Tibial artery (tissue), 4 donors: ENCODE measurements around the gene IMP3.

ENCODE experiments used
- DNase-seq, 2 donors: peaks; one replicate each; pipeline ENCODE4 v3.0.0-alpha.2; 2019
- H3K27ac ChIP-seq, 2 donors: fragments of 200-600 bp; sonication (generic) in 1 of 2; 1 replicate in 1 of 2; 2 replicates in 1 of 2; pipeline ENCODE4 v1.5.1; 2018 to 2019; ENCODE audit warnings: mild to moderate bottlenecking in 1 of 2
- H3K27me3 ChIP-seq, 2 donors: fragments of 200-600 bp; sonication (generic) in 1 of 2; one replicate each; pipeline versions ENCODE4 v1.5.1 to v1.6.0; 2016 to 2019
- H3K36me3 ChIP-seq, 3 donors: fragments of 200-600 bp; sonication (generic) in 2 of 3; one replicate each; pipeline ENCODE4 v1.5.1; 2016 to 2019; ENCODE audit warnings: mild to moderate bottlenecking in 2 of 3
- H3K4me1 ChIP-seq, 4 donors: fragments of 200-600 bp; sonication (generic) in 2 of 4; 1 replicate in 3 of 4; 2 replicates in 1 of 4; pipeline ENCODE4 v1.5.1; 2016 to 2019
- H3K4me3 ChIP-seq, 2 donors: fragments of 200-600 bp; sonication (generic) in 1 of 2; 1 replicate in 1 of 2; 2 replicates in 1 of 2; pipeline ENCODE4 v1.5.1; 2018 to 2019; ENCODE audit warnings: mild to moderate bottlenecking in 2 of 2
- H3K9me3 ChIP-seq, 3 donors: fragments of 200-600 bp; sonication (generic) in 1 of 3; one replicate each; pipeline ENCODE4 v1.5.1; 2016 to 2019
- intact Hi-C: fragments of 100-400 bp; cut with DNase I; formaldehyde crosslinking; loops from one replicate; pipeline ENCODE4 v1.15.0; 2023; ENCODE audit warnings: low total_unique reads
- TF ChIP-seq, protein P1 (sequence below), 2 experiments: fragments of 200-600 bp in 1 of 2; fragments of 450-650 bp in 1 of 2; IDR thresholded peaks; one replicate each; pipeline ENCODE4 v1.5.1; 2017 to 2019; ENCODE audit warnings: antibody characterized with exemption in 2 of 2, mild to moderate bottlenecking in 1 of 2, moderate library complexity in 1 of 2

IMP3 gene

DNA sequence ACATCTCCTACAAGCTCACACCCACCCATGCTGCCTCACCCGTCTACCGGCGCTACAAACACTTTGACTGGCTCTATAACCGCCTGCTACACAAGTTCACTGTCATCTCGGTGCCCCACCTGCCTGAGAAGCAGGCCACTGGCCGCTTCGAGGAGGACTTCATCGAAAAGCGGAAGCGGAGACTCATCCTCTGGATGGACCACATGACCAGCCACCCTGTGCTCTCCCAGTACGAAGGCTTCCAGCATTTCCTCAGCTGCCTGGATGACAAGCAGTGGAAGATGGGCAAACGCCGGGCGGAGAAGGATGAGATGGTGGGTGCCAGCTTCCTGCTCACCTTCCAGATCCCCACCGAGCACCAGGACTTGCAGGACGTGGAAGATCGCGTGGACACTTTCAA lies 9.8 kb upstream of the IMP3 start:
- H3K27ac ChIP-seq: peak overlapping the region; percentile 93
- no peaks in the 10 kb centered on the region for H3K9me3 ChIP-seq
- intact Hi-C loops: loop anchor here (10.0 kb wide), 1 partner anchor 155 kb away; no protein-coding TSS in a partner anchor
- H3K4me1 ChIP-seq: peaks cover 5 to 78% (median 69%) of the 10 kb centered on the region in 4 donors
- H3K27me3 ChIP-seq: no peaks in the 10 kb centered on the region
- peak overlapping the region; percentile 78 to 79 for H3K4me3 ChIP-seq
- TF ChIP-seq, protein P1, sequence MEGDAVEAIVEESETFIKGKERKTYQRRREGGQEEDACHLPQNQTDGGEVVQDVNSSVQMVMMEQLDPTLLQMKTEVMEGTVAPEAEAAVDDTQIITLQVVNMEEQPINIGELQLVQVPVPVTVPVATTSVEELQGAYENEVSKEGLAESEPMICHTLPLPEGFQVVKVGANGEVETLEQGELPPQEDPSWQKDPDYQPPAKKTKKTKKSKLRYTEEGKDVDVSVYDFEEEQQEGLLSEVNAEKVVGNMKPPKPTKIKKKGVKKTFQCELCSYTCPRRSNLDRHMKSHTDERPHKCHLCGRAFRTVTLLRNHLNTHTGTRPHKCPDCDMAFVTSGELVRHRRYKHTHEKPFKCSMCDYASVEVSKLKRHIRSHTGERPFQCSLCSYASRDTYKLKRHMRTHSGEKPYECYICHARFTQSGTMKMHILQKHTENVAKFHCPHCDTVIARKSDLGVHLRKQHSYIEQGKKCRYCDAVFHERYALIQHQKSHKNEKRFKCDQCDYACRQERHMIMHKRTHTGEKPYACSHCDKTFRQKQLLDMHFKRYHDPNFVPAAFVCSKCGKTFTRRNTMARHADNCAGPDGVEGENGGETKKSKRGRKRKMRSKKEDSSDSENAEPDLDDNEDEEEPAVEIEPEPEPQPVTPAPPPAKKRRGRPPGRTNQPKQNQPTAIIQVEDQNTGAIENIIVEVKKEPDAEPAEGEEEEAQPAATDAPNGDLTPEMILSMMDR (IDR thresholded peaks at IDR 0.05): no peak
- H3K36me3 ChIP-seq: peaks cover 0 to 27% (median 16%) of the 10 kb centered on the region in 3 donors
- no peak for DNase-seq

DNA sequence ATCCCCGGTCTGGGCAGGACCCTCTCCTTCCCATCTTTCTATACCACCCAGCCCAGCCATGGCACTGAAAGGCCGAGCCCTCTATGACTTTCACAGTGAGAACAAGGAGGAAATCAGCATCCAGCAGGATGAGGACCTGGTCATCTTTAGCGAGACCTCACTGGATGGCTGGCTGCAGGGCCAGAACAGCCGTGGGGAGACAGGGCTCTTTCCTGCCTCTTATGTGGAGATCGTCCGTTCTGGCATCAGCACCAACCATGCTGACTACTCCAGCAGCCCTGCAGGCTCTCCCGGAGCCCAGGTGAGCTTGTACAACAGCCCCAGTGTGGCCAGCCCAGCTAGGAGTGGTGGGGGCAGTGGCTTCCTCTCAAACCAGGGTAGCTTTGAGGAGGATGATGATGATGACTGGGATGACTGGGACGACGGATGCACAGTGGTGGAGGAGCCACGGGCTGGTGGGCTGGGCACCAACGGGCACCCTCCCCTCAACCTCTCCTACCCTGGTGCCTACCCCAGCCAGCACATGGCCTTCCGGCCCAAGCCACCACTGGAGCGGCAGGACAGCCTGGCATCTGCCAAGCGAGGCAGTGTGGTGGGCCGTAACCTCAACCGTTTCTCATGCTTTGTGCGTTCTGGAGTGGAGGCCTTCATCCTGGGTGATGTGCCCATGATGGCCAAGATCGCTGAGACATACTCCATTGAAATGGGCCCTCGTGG lies 9.2 kb upstream of the IMP3 start:
- Histone ChIP-seq H3K4me3 (peak overlapping the region; percentile 78 to 79), H3K4me1 (peaks cover 2 to 72% (median 62%) of the 10 kb centered on the region in 4 donors), H3K36me3 (peaks cover 0 to 27% (median 14%) of the 10 kb centered on the region in 3 donors), H3K9me3 (no peaks in the 10 kb centered on the region), H3K27ac (peak overlapping the region; percentile 93), H3K27me3 (no peaks in the 10 kb centered on the region)
- intact Hi-C loops: loop anchor here (10.0 kb wide), 1 partner anchor 156 kb away; no protein-coding TSS in a partner anchor
- TF ChIP-seq, protein P1 (IDR thresholded peaks at IDR 0.05): no peak
- no peak for DNase-seq

DNA sequence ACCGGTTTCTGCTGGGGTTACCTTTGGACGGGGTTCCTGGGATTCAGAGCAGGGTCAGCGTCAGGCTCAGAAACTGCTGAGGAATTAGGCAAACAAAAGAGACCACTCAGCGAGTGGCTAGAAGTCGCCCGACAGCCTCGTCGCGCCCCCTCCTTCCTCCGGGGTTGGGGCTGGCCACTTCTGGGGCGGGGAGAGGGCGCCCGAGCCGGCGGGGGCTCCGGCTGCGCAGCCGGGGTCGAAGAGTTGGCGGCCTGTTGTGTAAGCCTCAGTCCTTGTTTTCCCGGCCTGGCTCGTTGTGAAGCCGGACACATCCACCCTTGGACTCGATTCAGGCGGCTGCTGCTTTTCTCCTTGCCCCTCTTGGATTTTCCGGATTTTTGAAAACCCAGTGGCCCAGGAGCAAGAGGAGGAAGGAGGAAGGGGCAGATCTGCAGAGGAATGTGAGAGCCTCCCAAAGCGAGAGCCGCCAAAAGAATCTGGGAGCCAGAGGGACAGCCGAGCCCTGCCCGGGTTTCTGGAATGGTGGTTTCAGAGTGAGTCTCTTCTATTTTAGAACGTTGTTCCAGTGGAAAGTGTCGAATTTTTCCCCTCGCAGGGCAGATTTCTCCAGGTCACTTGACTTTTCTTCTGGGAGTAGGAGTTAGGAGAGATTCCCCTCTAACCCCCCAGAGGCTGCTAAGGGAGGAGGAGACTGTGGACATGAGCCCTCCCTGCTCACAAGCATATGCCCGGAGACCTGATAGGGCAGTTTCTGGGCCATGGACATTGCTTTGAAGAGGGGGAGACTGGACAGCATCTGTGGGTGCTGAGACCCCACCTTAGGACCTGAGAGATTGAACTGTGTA lies 8.4 kb upstream of the IMP3 start:
- TF ChIP-seq, protein P1 (IDR thresholded peaks at IDR 0.05): peak in 1 of 2 experiments; percentile 1
- DNase-seq: peak in 1 of 2 donors; percentile 55

DNA sequence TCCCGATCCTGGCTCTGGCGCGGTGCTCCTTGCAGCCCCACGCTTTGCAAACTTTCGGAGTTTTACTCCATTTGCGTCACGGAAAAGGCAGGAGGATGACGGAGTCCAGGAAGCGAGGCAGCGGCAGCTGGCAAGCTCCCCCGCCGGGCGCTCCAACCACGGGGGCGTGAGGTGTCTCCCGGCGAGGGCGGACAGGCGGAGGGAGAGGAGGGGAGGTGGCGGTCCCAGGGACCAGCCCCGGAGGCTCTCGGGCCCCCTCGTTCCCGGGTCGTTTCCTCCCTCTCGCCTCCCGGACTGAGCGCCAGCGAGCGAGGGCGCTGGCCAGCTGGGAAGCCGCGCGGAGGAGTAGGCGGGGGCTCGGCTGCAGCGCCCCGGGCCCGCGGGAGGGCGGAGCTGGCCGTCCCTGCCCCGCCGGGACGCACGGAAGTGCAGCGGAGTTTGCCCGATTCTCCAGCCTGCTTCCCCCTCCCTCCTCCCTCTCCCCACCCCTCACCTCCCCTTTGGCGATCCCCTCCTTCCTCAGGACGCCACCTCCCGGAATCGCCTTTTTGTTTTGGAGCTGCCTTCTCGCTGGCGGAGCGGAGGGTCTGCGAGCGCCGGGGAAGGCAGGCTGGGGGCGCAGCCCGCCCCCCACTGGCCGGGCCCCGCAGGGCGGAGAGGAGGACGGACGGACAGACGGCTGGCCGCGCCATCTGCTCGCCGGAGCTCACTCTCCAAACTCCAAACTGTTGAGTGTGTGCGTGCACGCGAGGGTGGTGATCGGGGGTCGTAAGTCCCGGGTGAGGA lies 7.5 kb upstream of the IMP3 start, which contains the start of gene SNX33:
Gene SNX33 (plus strand): TSS at position 543 of the 786 bp plus-strand sequence. CDS start 1,191 bp downstream, outside the sequence.
- TF ChIP-seq, protein P1 (IDR thresholded peaks at IDR 0.05): peak; percentile 42 to 44
- intact Hi-C loops: loop anchor here (10.0 kb wide), 1 partner anchor 157 kb away; no protein-coding TSS in a partner anchor
- H3K4me1 ChIP-seq: peaks cover 0 to 56% (median 47%) of the 10 kb centered on the region in 4 donors

More for the DNA sequence above, 8.4 kb upstream of the IMP3 start:
- Histone ChIP-seq H3K27ac (peak overlapping the region; percentile 93), H3K27me3 (no peaks in the 10 kb centered on the region), H3K36me3 (peaks cover 0 to 27% (median 14%) of the 10 kb centered on the region in 3 donors), H3K4me1 (peaks cover 0 to 64% (median 55%) of the 10 kb centered on the region in 4 donors), H3K4me3 (peak overlapping the region; percentile 78 to 79), H3K9me3 (no peaks in the 10 kb centered on the region)
- intact Hi-C loops: loop anchor here (10.0 kb wide), 1 partner anchor 156 kb away; no protein-coding TSS in a partner anchor

More for the DNA sequence above, 7.5 kb upstream of the IMP3 start, which contains the start of gene SNX33:
- DNase-seq: peak; percentile 75 to 93
- Histone ChIP-seq H3K9me3 (no peaks in the 10 kb centered on the region), H3K27me3 (no peaks in the 10 kb centered on the region), H3K27ac (peak within 1 kb of the TSS; percentile 93), H3K4me3 (peak within 1 kb of the TSS; percentile 78 to 79), H3K36me3 (peaks cover 0 to 27% (median 14%) of the 10 kb centered on the region in 3 donors)
